Measurements from ENCODE around the gene FAM81A. TPM values are rescaled to one million over a fixed set of nuclear protein-coding genes. Genes with fewer than 3 reads are reported as not detected.

FAM81A gene
- total RNA-seq, 1 donor from 2014 or later = 0.75 TPM

GRCh38 chr15:59439576-59439975, 1.6 kb downstream of the FAM81A start:
- no peak for DNase-seq (ENCODE audit: low read depth)
- no peak for TF ChIP-seq CTCF (IDR thresholded peaks at IDR 0.05; ENCODE audit: insufficient read depth, low read length, poor library complexity, severe bottlenecking)
- Histone ChIP-seq H3K36me3 (ENCODE audit: control insufficient read depth, insufficient read depth, low read length) (no peaks in the 10 kb centered on the region), H3K4me3 (ENCODE audit: low read depth, low read length) (no peak overlapping the region), H3K27me3 (ENCODE audit: control insufficient read depth, insufficient read depth, low read length) (peaks cover 12% of the 10 kb centered on the region)

- no peak for DNase-seq (ENCODE audit: low read depth)
- H3K4me3 ChIP-seq (ENCODE audit: low read depth, low read length) = no peak overlapping the region
- TF ChIP-seq CTCF (IDR thresholded peaks at IDR 0.05; ENCODE audit: insufficient read depth, low read length, poor library complexity, severe bottlenecking) = no peak
- H3K36me3 ChIP-seq (ENCODE audit: control insufficient read depth, insufficient read depth, low read length) = no peaks in the 10 kb centered on the region
- peaks cover 1% of the 10 kb centered on the region for H3K27me3 ChIP-seq (ENCODE audit: control insufficient read depth, insufficient read depth, low read length)
These were observed 5.5 kb downstream of the FAM81A start for GRCh38 chr15:59443341-59444072.

GRCh38 chr15:59444081-59444835, 6.3 kb downstream of the FAM81A start:
- no peak for DNase-seq (ENCODE audit: low read depth)
- Histone ChIP-seq H3K36me3 (ENCODE audit: control insufficient read depth, insufficient read depth, low read length) (no peaks in the 10 kb centered on the region), H3K27me3 (ENCODE audit: control insufficient read depth, insufficient read depth, low read length) (no peaks in the 10 kb centered on the region), H3K4me3 (ENCODE audit: low read depth, low read length) (no peak overlapping the region)
- TF ChIP-seq CTCF (IDR thresholded peaks at IDR 0.05; ENCODE audit: insufficient read depth, low read length, poor library complexity, severe bottlenecking) = no peak

GRCh38 chr15:59444980-59445545, 7.1 kb downstream of the FAM81A start:
- no peak for TF ChIP-seq CTCF (IDR thresholded peaks at IDR 0.05; ENCODE audit: insufficient read depth, low read length, poor library complexity, severe bottlenecking)
- Histone ChIP-seq H3K27me3 (ENCODE audit: control insufficient read depth, insufficient read depth, low read length) (no peaks in the 10 kb centered on the region), H3K36me3 (ENCODE audit: control insufficient read depth, insufficient read depth, low read length) (no peaks in the 10 kb centered on the region), H3K4me3 (ENCODE audit: low read depth, low read length) (no peak overlapping the region)
- no peak for DNase-seq (ENCODE audit: low read depth)

- H3K27me3 ChIP-seq (ENCODE audit: control insufficient read depth, insufficient read depth, low read length) = no peaks in the 10 kb centered on the region
- no peak for TF ChIP-seq CTCF (IDR thresholded peaks at IDR 0.05; ENCODE audit: insufficient read depth, low read length, poor library complexity, severe bottlenecking)
- H3K4me3 ChIP-seq (ENCODE audit: low read depth, low read length) = no peak overlapping the region
These were observed 8.4 kb downstream of the FAM81A start for GRCh38 chr15:59446232-59446957.

More at GRCh38 chr15:59446232-59446957, 8.4 kb downstream of the FAM81A start:
- no peaks in the 10 kb centered on the region for H3K36me3 ChIP-seq (ENCODE audit: control insufficient read depth, insufficient read depth, low read length)
- DNase-seq (ENCODE audit: low read depth) = no peak

Measured in kidney epithelial cell (primary cell).